ENCODE data around the gene SNAP91.
"Not testable (repeated sequence)": the region's sequence is repeated elsewhere in the genome, so short reads cannot be mapped to it uniquely, and the experiment has no call there.

Gene SNAP91

GRCh38 chr6:83708970-83709747, at the start of gene SNAP91:
SNAP91 (minus strand) TSS chr6:83709101; CDS start chr6:83707927, 1,174 bp downstream.
- no peak for DNase-seq (ENCODE audit: low read depth, low spot score)
- Histone ChIP-seq H3K9me3 (ENCODE audit: insufficient read depth, low read length) (no peaks in the 10 kb centered on the region), H3K4me3 (ENCODE audit: insufficient read length, low read depth) (peak within 1 kb of the TSS; percentile 65), H3K9ac (ENCODE audit: insufficient read length, low read depth) (peak within 1 kb of the TSS; percentile 72), H3K27me3 (ENCODE audit: insufficient read depth, insufficient read length) (peaks cover 41% of the 10 kb centered on the region), H3K4me1 (ENCODE audit: insufficient read depth, insufficient read length) (no peaks in the 10 kb centered on the region), H3K36me3 (ENCODE audit: insufficient read depth, insufficient read length, low read length) (no peaks in the 10 kb centered on the region)
- TF ChIP-seq YY1 (IDR thresholded peaks at IDR 0.05; ENCODE audit: insufficient read depth, insufficient read length) = no peak
- no peak for TF ChIP-seq ZNF274 (IDR thresholded peaks at IDR 0.05; ENCODE audit: low read depth, low read length)
- no peak for TF ChIP-seq SUZ12 (IDR thresholded peaks at IDR 0.05; ENCODE audit: extremely low read depth, insufficient read depth, insufficient read length)

- Histone ChIP-seq H3K9me3 (ENCODE audit: insufficient read depth, low read length) (no peaks in the 10 kb centered on the region), H3K4me3 (ENCODE audit: insufficient read length, low read depth) (no peak overlapping the region), H3K36me3 (ENCODE audit: insufficient read depth, insufficient read length, low read length) (no peaks in the 10 kb centered on the region), H3K9ac (ENCODE audit: insufficient read length, low read depth) (no peak overlapping the region), H3K4me1 (ENCODE audit: insufficient read depth, insufficient read length) (no peaks in the 10 kb centered on the region), H3K27me3 (ENCODE audit: insufficient read depth, insufficient read length) (no peaks in the 10 kb centered on the region)
- DNase-seq (ENCODE audit: low read depth, low spot score) = no peak
- TF ChIP-seq SUZ12 (IDR thresholded peaks at IDR 0.05; ENCODE audit: extremely low read depth, insufficient read depth, insufficient read length) (no peak), YY1 (IDR thresholded peaks at IDR 0.05; ENCODE audit: insufficient read depth, insufficient read length) (no peak), ZNF274 (IDR thresholded peaks at IDR 0.05; ENCODE audit: low read depth, low read length) (no peak)
Measured at GRCh38 chr6:83758533-83758932, 49.6 kb upstream of the SNAP91 start.

- H3K9me3 ChIP-seq (ENCODE audit: insufficient read depth, low read length) = no peaks in the 10 kb centered on the region
- H3K9ac ChIP-seq (ENCODE audit: insufficient read length, low read depth) = no peak overlapping the region
- H3K4me1 ChIP-seq (ENCODE audit: insufficient read depth, insufficient read length) = no peaks in the 10 kb centered on the region
- no peaks in the 10 kb centered on the region for H3K27me3 ChIP-seq (ENCODE audit: insufficient read depth, insufficient read length)
- DNase-seq (ENCODE audit: low read depth, low spot score) = no peak
- H3K36me3 ChIP-seq (ENCODE audit: insufficient read depth, insufficient read length, low read length) = no peaks in the 10 kb centered on the region
- no peak for TF ChIP-seq ZNF274 (IDR thresholded peaks at IDR 0.05; ENCODE audit: low read depth, low read length)
- TF ChIP-seq YY1 (IDR thresholded peaks at IDR 0.05; ENCODE audit: insufficient read depth, insufficient read length) = no peak
- TF ChIP-seq SUZ12 (IDR thresholded peaks at IDR 0.05; ENCODE audit: extremely low read depth, insufficient read depth, insufficient read length) = no peak
- H3K4me3 ChIP-seq (ENCODE audit: insufficient read length, low read depth) = no peak overlapping the region
Measured at GRCh38 chr6:83757021-83757420, 48.1 kb upstream of the SNAP91 start.

GRCh38 chr6:83756565-83756964, 47.7 kb upstream of the SNAP91 start:
- Histone ChIP-seq H3K36me3 (ENCODE audit: insufficient read depth, insufficient read length, low read length) (no peaks in the 10 kb centered on the region), H3K4me1 (ENCODE audit: insufficient read depth, insufficient read length) (no peaks in the 10 kb centered on the region), H3K27me3 (ENCODE audit: insufficient read depth, insufficient read length) (no peaks in the 10 kb centered on the region), H3K4me3 (ENCODE audit: insufficient read length, low read depth) (no peak overlapping the region), H3K9me3 (ENCODE audit: insufficient read depth, low read length) (no peaks in the 10 kb centered on the region), H3K9ac (ENCODE audit: insufficient read length, low read depth) (no peak overlapping the region)
- DNase-seq (ENCODE audit: low read depth, low spot score) = no peak
- TF ChIP-seq SUZ12 (IDR thresholded peaks at IDR 0.05; ENCODE audit: extremely low read depth, insufficient read depth, insufficient read length) (no peak), YY1 (IDR thresholded peaks at IDR 0.05; ENCODE audit: insufficient read depth, insufficient read length) (no peak), ZNF274 (IDR thresholded peaks at IDR 0.05; ENCODE audit: low read depth, low read length) (no peak)

GRCh38 chr6:83752375-83752774, 43.5 kb upstream of the SNAP91 start:
- H3K4me3 ChIP-seq (ENCODE audit: insufficient read length, low read depth); H3K27me3 ChIP-seq (ENCODE audit: insufficient read depth, insufficient read length): not testable (repeated sequence)

GRCh38 chr6:83741089-83741488, 32.2 kb upstream of the SNAP91 start:
- DNase-seq (ENCODE audit: low read depth, low spot score) = no peak
- no peaks in the 10 kb centered on the region for H3K9me3 ChIP-seq (ENCODE audit: insufficient read depth, low read length)
- no peak overlapping the region for H3K4me3 ChIP-seq (ENCODE audit: insufficient read length, low read depth)
- no peaks in the 10 kb centered on the region for H3K36me3 ChIP-seq (ENCODE audit: insufficient read depth, insufficient read length, low read length)
- H3K9ac ChIP-seq (ENCODE audit: insufficient read length, low read depth) = no peak overlapping the region
- no peak for TF ChIP-seq YY1 (IDR thresholded peaks at IDR 0.05; ENCODE audit: insufficient read depth, insufficient read length)
- no peaks in the 10 kb centered on the region for H3K27me3 ChIP-seq (ENCODE audit: insufficient read depth, insufficient read length)
- no peaks in the 10 kb centered on the region for H3K4me1 ChIP-seq (ENCODE audit: insufficient read depth, insufficient read length)

More at GRCh38 chr6:83752375-83752774, 43.5 kb upstream of the SNAP91 start:
- not testable (repeated sequence) for H3K9ac ChIP-seq (ENCODE audit: insufficient read length, low read depth); DNase-seq (ENCODE audit: low read depth, low spot score); H3K36me3 ChIP-seq (ENCODE audit: insufficient read depth, insufficient read length, low read length); H3K4me1 ChIP-seq (ENCODE audit: insufficient read depth, insufficient read length); H3K9me3 ChIP-seq (ENCODE audit: insufficient read depth, low read length)

- H3K4me3 ChIP-seq (ENCODE audit: insufficient read length, low read depth) = no peak overlapping the region
- H3K36me3 ChIP-seq (ENCODE audit: insufficient read depth, insufficient read length, low read length) = no peaks in the 10 kb centered on the region
- no peak for DNase-seq (ENCODE audit: low read depth, low spot score)
- H3K4me1 ChIP-seq (ENCODE audit: insufficient read depth, insufficient read length) = no peaks in the 10 kb centered on the region
- H3K9ac ChIP-seq (ENCODE audit: insufficient read length, low read depth) = no peak overlapping the region
- H3K9me3 ChIP-seq (ENCODE audit: insufficient read depth, low read length) = no peaks in the 10 kb centered on the region
- no peak for TF ChIP-seq SUZ12 (IDR thresholded peaks at IDR 0.05; ENCODE audit: extremely low read depth, insufficient read depth, insufficient read length)
- no peak for TF ChIP-seq YY1 (IDR thresholded peaks at IDR 0.05; ENCODE audit: insufficient read depth, insufficient read length)
- TF ChIP-seq ZNF274 (IDR thresholded peaks at IDR 0.05; ENCODE audit: low read depth, low read length) = no peak
- no peaks in the 10 kb centered on the region for H3K27me3 ChIP-seq (ENCODE audit: insufficient read depth, insufficient read length)
Measured at GRCh38 chr6:83735461-83735860, 26.6 kb upstream of the SNAP91 start.

Measured in NT2/D1 (cell line).